Measurements from ENCODE around the gene IGLL5. TPM values are rescaled to one million over a fixed set of nuclear protein-coding genes. Genes with fewer than 3 reads are reported as not detected.
A peak's percentile ranks its signal among the peaks of the same experiment; 100 is the strongest.

IGLL5 gene
- total RNA-seq, 1 experiment from 2014 or later, result not detected

DNA sequence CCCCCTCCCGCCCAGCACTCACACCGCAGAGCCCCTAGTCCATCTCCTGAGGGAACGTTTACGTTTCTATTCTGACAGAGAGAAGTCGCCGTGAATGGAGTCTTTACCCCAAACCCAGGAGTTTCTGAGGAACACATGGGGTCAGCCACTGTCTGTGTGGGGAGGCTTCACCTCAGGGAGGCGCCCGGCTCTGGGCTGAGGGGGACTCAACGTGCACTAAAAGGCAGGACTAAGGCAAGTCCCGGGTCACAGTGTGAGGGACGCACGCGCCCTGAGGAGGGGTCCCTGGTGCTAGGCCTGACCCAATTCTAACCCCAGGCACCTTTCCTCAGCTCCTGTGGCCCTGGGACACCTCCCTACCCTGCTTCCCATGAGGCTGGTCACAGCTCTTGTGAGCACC, 32.5 kb upstream of the IGLL5 start:
- H3K27me3 ChIP-seq (ENCODE audit: control insufficient read depth, insufficient read depth, low read length), result peaks cover 11% of the 10 kb centered on the region
- no peaks in the 10 kb centered on the region for H3K36me3 ChIP-seq (replicated peaks; ENCODE audit: control insufficient read depth, insufficient read depth, low read length)
- no peak overlapping the region for H3K4me3 ChIP-seq (ENCODE audit: insufficient read depth, low read depth, low read length)
- no peak for DNase-seq

GRCh38 chr22:22855617-22856308, 31.9 kb upstream of the IGLL5 start:
- DNase-seq, result peak; percentile 80
- H3K4me3 ChIP-seq (ENCODE audit: insufficient read depth, low read depth, low read length), result no peak overlapping the region
- no peaks in the 10 kb centered on the region for H3K36me3 ChIP-seq (replicated peaks; ENCODE audit: control insufficient read depth, insufficient read depth, low read length)
- H3K27me3 ChIP-seq (ENCODE audit: control insufficient read depth, insufficient read depth, low read length), result peaks cover 11% of the 10 kb centered on the region

- Histone ChIP-seq H3K36me3 (replicated peaks; ENCODE audit: control insufficient read depth, insufficient read depth, low read length) (no peaks in the 10 kb centered on the region), H3K27me3 (ENCODE audit: control insufficient read depth, insufficient read depth, low read length) (peaks cover 11% of the 10 kb centered on the region), H3K4me3 (ENCODE audit: insufficient read depth, low read depth, low read length) (no peak overlapping the region)
- peak; percentile 27 for DNase-seq
Observed at GRCh38 chr22:22856364-22856763, 31.3 kb upstream of the IGLL5 start.

DNA sequence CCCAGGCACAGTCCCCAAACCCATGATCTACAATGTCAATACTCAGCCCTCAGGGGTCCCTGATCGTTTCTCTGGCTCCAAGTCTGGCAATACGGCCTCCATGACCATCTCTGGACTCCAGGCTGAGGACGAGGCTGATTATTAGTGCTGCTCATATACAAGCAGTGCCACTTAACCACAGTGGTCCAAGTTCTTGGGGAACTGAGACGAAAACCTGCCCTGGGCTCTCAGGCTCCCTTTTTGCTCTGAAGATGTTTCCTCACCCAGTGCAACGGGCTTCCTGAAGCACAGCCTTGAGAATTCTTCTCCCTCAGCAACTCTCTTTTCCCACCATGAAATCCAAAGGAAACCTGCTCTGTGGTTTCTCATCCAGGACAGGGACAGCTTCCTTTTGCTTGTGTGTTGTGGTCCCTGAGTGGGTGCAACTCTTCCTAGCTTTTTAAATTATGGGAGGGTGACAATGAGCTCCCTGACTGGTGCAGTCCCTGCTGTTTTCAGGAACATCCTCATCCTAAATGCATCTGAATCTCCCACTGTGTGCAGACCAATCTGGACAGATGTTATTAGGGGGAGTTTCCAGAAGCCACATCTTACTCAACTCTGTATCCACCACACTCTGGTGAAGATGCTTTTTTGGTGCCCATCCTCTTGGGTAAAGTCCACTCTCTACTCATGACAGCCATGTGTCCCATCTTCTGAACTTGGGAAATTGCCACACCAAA, 30.6 kb upstream of the IGLL5 start:
- Histone ChIP-seq H3K36me3 (replicated peaks; ENCODE audit: control insufficient read depth, insufficient read depth, low read length) (no peaks in the 10 kb centered on the region), H3K27me3 (ENCODE audit: control insufficient read depth, insufficient read depth, low read length) (peaks cover 9% of the 10 kb centered on the region), H3K4me3 (ENCODE audit: insufficient read depth, low read depth, low read length) (no peak overlapping the region)
- no peak for DNase-seq

GRCh38 chr22:22857607-22858558, 29.7 kb upstream of the IGLL5 start:
- H3K36me3 ChIP-seq (replicated peaks; ENCODE audit: control insufficient read depth, insufficient read depth, low read length), result no peaks in the 10 kb centered on the region
- no peak overlapping the region for H3K4me3 ChIP-seq (ENCODE audit: insufficient read depth, low read depth, low read length)
- H3K27me3 ChIP-seq (ENCODE audit: control insufficient read depth, insufficient read depth, low read length), result peaks cover 6% of the 10 kb centered on the region
- DNase-seq, result no peak

- Histone ChIP-seq H3K27me3 (ENCODE audit: control insufficient read depth, insufficient read depth, low read length) (peaks cover 2% of the 10 kb centered on the region), H3K4me3 (ENCODE audit: insufficient read depth, low read depth, low read length) (no peak overlapping the region), H3K36me3 (replicated peaks; ENCODE audit: control insufficient read depth, insufficient read depth, low read length) (no peaks in the 10 kb centered on the region)
- DNase-seq, result no peak
Observed at GRCh38 chr22:22858559-22858937, 29.1 kb upstream of the IGLL5 start.

- DNase-seq, result no peak
- no peak overlapping the region for H3K4me3 ChIP-seq (ENCODE audit: insufficient read depth, low read depth, low read length)
- H3K36me3 ChIP-seq (replicated peaks; ENCODE audit: control insufficient read depth, insufficient read depth, low read length), result no peaks in the 10 kb centered on the region
- H3K27me3 ChIP-seq (ENCODE audit: control insufficient read depth, insufficient read depth, low read length), result peaks cover 8% of the 10 kb centered on the region; the same call in 1 of the 2 replicates
Observed at GRCh38 chr22:22863001-22863400, 24.6 kb upstream of the IGLL5 start.

DNA sequence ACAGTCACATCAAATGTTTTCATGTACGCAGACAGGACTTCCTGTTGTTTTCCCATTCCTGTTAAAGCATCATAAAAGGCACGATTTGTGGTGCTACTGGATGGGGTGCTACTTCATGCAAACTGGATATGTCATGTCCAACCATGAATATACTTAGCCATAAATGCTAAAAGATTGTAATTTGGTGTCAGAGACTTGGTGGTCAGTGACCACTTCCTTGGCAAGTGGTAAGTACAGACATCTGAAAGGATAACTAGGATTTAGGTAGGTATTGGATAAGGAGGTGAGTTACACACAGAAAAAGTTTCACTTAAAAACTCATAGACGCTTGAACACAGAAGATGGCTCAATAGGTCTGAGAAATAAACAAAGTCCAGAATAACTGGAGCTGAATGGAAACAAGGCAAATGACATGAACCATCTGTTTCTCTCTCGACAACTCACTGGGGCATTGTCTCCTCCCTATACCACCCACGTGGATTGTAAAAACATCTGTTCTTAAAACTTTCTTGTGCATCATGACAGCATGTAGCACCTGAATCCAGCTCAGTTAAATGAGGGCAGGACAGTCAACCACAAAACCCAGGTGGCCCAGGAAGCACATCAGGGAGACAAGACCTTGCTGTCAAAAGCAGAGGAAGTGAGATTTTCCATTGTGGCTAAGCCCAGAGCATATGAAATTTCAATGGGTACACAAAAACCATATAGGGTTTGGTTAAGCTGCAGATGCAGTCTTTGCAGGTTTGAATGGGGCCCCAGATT, 22.1 kb upstream of the IGLL5 start:
- DNase-seq, result no peak
- H3K27me3 ChIP-seq (ENCODE audit: control insufficient read depth, insufficient read depth, low read length), result peaks cover 9% of the 10 kb centered on the region
- H3K36me3 ChIP-seq (replicated peaks; ENCODE audit: control insufficient read depth, insufficient read depth, low read length), result no peaks in the 10 kb centered on the region
- no peak overlapping the region for H3K4me3 ChIP-seq (ENCODE audit: insufficient read depth, low read depth, low read length)

DNA sequence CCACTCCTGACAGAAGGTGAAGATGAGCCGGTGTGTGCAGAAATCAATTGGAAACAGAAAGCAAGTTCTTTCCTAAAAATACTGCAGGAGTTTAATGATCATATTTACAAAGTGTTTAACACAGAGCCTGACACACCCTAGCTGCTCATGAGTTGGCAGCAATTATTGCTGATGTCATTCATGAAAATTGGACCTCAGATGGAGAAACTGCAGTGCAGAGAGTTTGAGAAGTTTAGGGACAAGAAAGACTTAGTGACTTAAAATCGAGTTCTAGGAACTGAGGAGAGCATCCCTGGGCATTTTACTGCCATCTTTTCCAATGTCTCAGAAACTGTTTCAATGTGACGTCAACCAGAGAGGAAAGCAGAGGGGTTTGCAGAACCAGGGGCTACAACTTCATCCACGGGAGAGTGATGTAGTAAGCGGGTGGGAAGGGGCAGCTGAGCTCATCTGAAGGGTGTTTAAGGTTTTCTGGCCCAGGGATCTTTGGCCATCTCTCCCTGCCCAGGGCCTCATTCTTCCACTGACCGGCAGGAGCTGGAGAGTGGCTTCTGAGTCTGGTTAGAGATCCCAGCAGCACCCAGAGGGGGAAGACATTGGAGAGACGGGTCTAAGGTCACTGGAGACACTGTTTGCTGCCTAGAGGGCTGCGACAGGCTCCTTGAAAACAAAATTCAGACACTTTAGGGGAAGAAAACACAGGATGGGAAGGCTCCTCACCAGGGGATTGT, 21.1 kb upstream of the IGLL5 start:
- H3K4me3 ChIP-seq (ENCODE audit: insufficient read depth, low read depth, low read length), result no peak overlapping the region
- DNase-seq, result no peak
- H3K27me3 ChIP-seq (ENCODE audit: control insufficient read depth, insufficient read depth, low read length), result peaks cover 10% of the 10 kb centered on the region
- no peaks in the 10 kb centered on the region for H3K36me3 ChIP-seq (replicated peaks; ENCODE audit: control insufficient read depth, insufficient read depth, low read length)

- no peaks in the 10 kb centered on the region for H3K36me3 ChIP-seq (replicated peaks; ENCODE audit: control insufficient read depth, insufficient read depth, low read length)
- peaks cover 15% of the 10 kb centered on the region for H3K27me3 ChIP-seq (ENCODE audit: control insufficient read depth, insufficient read depth, low read length)
- no peak for DNase-seq
- H3K4me3 ChIP-seq (ENCODE audit: insufficient read depth, low read depth, low read length), result no peak overlapping the region
Observed at GRCh38 chr22:22867996-22868715, 19.5 kb upstream of the IGLL5 start.

DNA sequence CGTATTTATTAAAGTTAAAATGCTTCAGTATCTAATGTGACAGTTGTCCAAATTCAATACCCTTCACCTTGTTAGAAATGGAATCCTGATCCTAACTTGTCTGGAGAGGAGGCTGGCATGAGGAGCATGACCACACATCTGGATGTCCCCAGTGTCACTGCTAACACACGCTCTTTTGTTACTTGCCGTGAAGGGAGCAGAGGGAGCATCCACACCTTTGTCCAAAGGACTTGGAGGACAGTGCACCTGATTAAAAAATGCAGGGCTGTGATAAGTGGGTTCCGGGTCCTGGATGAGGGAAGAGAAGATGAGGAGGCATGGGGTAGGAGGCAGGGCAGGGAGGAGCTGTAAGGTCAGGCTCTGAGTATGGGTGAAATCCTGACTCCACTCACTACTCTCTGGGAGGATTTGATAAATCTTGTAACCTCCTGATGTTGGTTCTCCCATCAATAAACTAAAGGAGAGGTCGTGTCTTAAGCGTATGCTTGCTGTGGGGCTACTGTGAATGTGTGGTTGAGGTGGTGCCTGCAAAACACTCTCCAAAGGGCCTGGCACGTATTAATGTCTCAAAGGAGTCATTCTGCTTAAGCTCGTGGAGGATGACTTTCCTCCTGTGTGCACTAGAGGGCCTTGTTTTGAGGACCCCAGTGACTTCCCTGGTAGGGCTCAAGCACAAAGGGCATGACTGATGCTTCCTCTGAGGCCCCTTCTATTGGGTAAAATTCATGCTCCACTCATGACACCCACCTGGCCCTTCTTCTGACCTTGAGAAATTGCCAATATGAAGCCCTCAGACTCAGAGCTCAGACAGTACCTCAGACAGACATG, 16.8 kb upstream of the IGLL5 start:
- DNase-seq, result peak; percentile 55
- Histone ChIP-seq H3K27me3 (ENCODE audit: control insufficient read depth, insufficient read depth, low read length) (peaks cover 15% of the 10 kb centered on the region), H3K4me3 (ENCODE audit: insufficient read depth, low read depth, low read length) (no peak overlapping the region), H3K36me3 (replicated peaks; ENCODE audit: control insufficient read depth, insufficient read depth, low read length) (no peaks in the 10 kb centered on the region)

DNA sequence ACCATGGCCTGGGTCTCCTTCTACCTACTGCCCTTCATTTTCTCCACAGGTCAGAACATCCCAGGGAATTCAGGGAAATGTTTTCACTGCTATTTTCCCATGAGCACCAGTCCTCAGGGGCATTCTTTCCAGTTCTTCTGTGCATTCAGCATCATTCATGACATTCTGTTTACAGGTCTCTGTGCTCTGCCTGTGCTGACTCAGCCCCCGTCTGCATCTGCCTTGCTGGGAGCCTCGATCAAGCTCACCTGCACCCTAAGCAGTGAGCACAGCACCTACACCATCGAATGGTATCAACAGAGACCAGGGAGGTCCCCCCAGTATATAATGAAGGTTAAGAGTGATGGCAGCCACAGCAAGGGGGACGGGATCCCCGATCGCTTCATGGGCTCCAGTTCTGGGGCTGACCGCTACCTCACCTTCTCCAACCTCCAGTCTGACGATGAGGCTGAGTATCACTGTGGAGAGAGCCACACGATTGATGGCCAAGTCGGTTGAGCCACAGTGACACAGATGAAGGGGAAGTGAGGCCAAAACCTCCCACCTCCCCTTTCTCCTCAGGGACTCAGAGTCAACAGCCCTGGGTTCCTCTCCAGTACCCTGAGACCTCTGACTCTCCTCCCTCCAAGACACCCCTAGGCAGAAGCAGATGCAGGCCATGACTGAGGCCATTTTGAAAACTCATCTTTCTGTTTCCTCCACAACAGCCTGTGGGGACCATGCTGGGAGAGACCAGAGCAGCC, 15.9 kb upstream of the IGLL5 start:
- peaks cover 13% of the 10 kb centered on the region for H3K27me3 ChIP-seq (ENCODE audit: control insufficient read depth, insufficient read depth, low read length)
- no peaks in the 10 kb centered on the region for H3K36me3 ChIP-seq (replicated peaks; ENCODE audit: control insufficient read depth, insufficient read depth, low read length)
- no peak overlapping the region for H3K4me3 ChIP-seq (ENCODE audit: insufficient read depth, low read depth, low read length)
- DNase-seq, result no peak
